Measurements from ENCODE around the gene PGAP2. TPM values are rescaled to one million over a fixed set of nuclear protein-coding genes. Genes with fewer than 3 reads are reported as not detected.

PGAP2 gene
- total RNA-seq, 2 experiments from 2014 or later = 33.6 to 39.2 TPM

DNA sequence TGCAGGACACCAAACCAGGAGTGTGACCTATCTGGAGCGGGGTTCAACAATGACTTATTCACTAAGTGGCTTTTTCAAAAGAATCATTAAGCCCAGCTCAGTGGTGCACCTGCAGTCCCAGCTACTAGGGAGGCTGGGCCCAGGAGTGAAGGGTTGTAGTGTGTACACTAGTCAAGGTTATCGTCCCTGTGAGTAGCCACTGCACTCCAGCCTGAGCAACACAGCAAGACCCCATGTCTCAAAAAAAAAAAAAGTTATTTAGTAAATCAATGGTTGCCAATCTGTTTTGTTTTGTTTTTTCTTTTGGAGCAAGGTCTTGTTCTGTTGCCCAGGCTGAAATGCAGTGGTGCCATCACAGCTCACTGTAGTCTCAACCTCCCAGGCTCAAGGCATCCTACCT lies 24.5 kb downstream of the PGAP2 start:
- DNase-seq (no peak), ATAC-seq (no peak)
- Mint-ChIP-seq H3K9me3 (ENCODE audit: low read depth) (no peaks in the 10 kb centered on the region), H3K27ac (peak overlapping the region; percentile 90), H3K27me3 (no peaks in the 10 kb centered on the region), H3K36me3 (ENCODE audit: low read depth) (peaks cover 78% of the 10 kb centered on the region), H3K4me3 (peak overlapping the region; percentile 30), H3K4me1 (peaks cover 79% of the 10 kb centered on the region)
- intact Hi-C loops (cut with DNase I, micrococcal nuclease) = no loop called here
- ChIA-PET POLR2A (no interaction called here), CTCF (interaction anchor here (1.0 to 2.7 kb wide), 4 partner anchors 8 to 240 kb away, joined by 3 to 10 read pairs (median 5); partner anchors contain the start of gene RHOG)

GRCh38 chr11:3833449-3833848 lies 25.1 kb downstream of the PGAP2 start:
- H3K27ac Mint-ChIP-seq = peak overlapping the region; percentile 92
- peak overlapping the region; percentile 30 for H3K4me3 Mint-ChIP-seq
- peaks cover 78% of the 10 kb centered on the region for H3K36me3 Mint-ChIP-seq (ENCODE audit: low read depth)
- H3K4me1 Mint-ChIP-seq = peaks cover 82% of the 10 kb centered on the region
- intact Hi-C loops (cut with DNase I, micrococcal nuclease) = no loop called here
- ATAC-seq = no peak
- ChIA-PET CTCF (interaction anchor here (0.6 to 2.7 kb wide), 6 partner anchors 8 to 239 kb away, joined by 4 to 10 read pairs (median 4); partner anchors contain the start of gene RHOG), POLR2A (no interaction called here)
- no peak for DNase-seq
- H3K9me3 Mint-ChIP-seq (ENCODE audit: low read depth) = no peaks in the 10 kb centered on the region
- no peaks in the 10 kb centered on the region for H3K27me3 Mint-ChIP-seq

DNA sequence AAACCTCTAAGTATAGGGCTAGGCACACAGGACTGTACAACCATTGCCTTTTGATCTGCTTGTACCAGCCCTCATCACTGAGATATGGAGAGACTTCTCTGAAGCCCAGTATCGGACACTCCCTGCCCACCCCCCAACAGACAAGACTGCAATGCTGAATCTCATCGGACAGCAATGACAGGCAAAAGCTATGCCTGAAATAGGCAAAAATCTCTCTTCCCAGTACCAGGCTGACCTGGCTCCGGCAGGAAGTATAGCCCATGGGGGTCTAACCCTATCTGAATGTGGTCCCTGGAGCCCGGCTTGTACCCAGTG lies 25.9 kb downstream of the PGAP2 start:
- CTCF ChIA-PET = interaction anchor here (0.6 to 1.5 kb wide), 4 partner anchors 15 to 238 kb away, joined by 3 to 5 read pairs (median 4); no protein-coding TSS in a partner anchor
- DNase-seq = no peak
- H3K4me3 Mint-ChIP-seq = peak overlapping the region; percentile 93
- H3K9me3 Mint-ChIP-seq (ENCODE audit: low read depth) = no peaks in the 10 kb centered on the region
- no peak for ATAC-seq
- H3K27ac Mint-ChIP-seq = peak overlapping the region; percentile 92
- intact Hi-C loops (cut with DNase I, micrococcal nuclease) = no loop called here
- POLR2A ChIA-PET = no interaction called here
- peaks cover 87% of the 10 kb centered on the region for H3K4me1 Mint-ChIP-seq
- H3K36me3 Mint-ChIP-seq (ENCODE audit: low read depth) = peaks cover 86% of the 10 kb centered on the region
- H3K27me3 Mint-ChIP-seq = no peaks in the 10 kb centered on the region

GRCh38 chr11:3834664-3835461 lies 26.5 kb downstream of the PGAP2 start:
- ATAC-seq (no peak), DNase-seq (peak; percentile 32)
- H3K9me3 Mint-ChIP-seq (ENCODE audit: low read depth) = no peaks in the 10 kb centered on the region
- H3K4me1 Mint-ChIP-seq = peaks cover 87% of the 10 kb centered on the region
- peaks cover 86% of the 10 kb centered on the region for H3K36me3 Mint-ChIP-seq (ENCODE audit: low read depth)
- ChIA-PET CTCF (interaction anchor here (0.6 to 4.5 kb wide), 9 partner anchors 9 to 238 kb away, joined by 3 to 34 read pairs (median 7); partner anchors contain the start of gene STIM1), POLR2A (interaction anchor here (0.9 kb wide), 1 partner anchor 10 kb away, joined by 4 read pairs; no protein-coding TSS in a partner anchor)
- peak overlapping the region; percentile 92 for H3K27ac Mint-ChIP-seq
- intact Hi-C loops (cut with DNase I, micrococcal nuclease) = no loop called here
- no peaks in the 10 kb centered on the region for H3K27me3 Mint-ChIP-seq
- peak overlapping the region; percentile 93 for H3K4me3 Mint-ChIP-seq

- Mint-ChIP-seq H3K27me3 (no peaks in the 10 kb centered on the region), H3K4me1 (peaks cover 80% of the 10 kb centered on the region), H3K36me3 (ENCODE audit: low read depth) (peaks cover 82% of the 10 kb centered on the region), H3K9me3 (ENCODE audit: low read depth) (no peaks in the 10 kb centered on the region), H3K27ac (peak overlapping the region; percentile 92), H3K4me3 (peak overlapping the region; percentile 93)
- ATAC-seq (no peak), DNase-seq (no peak)
- CTCF ChIA-PET = interaction anchor here (0.6 to 4.5 kb wide), 7 partner anchors 10 to 237 kb away, joined by 3 to 34 read pairs (median 10); partner anchors contain the start of gene STIM1
- intact Hi-C loops (cut with DNase I, micrococcal nuclease) = no loop called here
- POLR2A ChIA-PET = interaction anchor here (0.9 kb wide), 1 partner anchor 11 kb away, joined by 4 read pairs; no protein-coding TSS in a partner anchor
Measured at GRCh38 chr11:3835751-3836150, 27.4 kb downstream of the PGAP2 start.

- no peak for ATAC-seq
- Mint-ChIP-seq H3K27ac (peak overlapping the region; percentile 97), H3K9me3 (ENCODE audit: low read depth) (no peaks in the 10 kb centered on the region), H3K27me3 (no peaks in the 10 kb centered on the region), H3K36me3 (ENCODE audit: low read depth) (peaks cover 71% of the 10 kb centered on the region), H3K4me1 (peaks cover 71% of the 10 kb centered on the region), H3K4me3 (peak overlapping the region; percentile 93)
- CTCF ChIA-PET = interaction anchor here (1.3 to 10.4 kb wide), 4 partner anchors 16 to 236 kb away, joined by 3 to 218 read pairs (median 22); partner anchors contain the start of gene STIM1
- POLR2A ChIA-PET = interaction anchor here (0.6 to 1.4 kb wide), 4 partner anchors 18 to 52 kb away, joined by 3 to 6 read pairs (median 3); partner anchors contain the start of gene PGAP2
- peak; percentile 73 for DNase-seq
- intact Hi-C loops (cut with DNase I, micrococcal nuclease) = no loop called here
Measured at GRCh38 chr11:3836903-3837302, 28.5 kb downstream of the PGAP2 start.

DNA sequence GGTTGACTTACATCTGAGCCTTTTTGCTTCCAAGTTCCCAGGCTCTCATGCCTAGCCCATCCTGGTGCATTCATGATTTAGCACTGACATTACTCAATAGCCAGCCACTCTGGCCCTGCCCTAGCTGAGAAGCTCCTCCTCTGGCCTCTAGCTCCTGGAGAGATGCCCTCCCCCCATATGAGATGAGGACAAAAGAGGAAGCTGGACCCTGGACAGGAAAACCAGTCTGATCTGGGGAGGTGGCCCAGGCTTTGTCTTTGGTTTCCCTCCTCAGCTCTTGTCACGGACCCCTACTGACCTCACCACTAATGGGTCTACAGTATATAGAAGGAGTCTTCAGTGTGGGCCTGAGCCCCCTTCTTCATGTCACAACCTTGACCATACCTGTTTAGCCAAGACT lies 29.4 kb downstream of the PGAP2 start:
- no peaks in the 10 kb centered on the region for H3K9me3 Mint-ChIP-seq (ENCODE audit: low read depth)
- DNase-seq (no peak), ATAC-seq (no peak)
- intact Hi-C loops (cut with DNase I, micrococcal nuclease) = loop anchor here in 1 of 2 experiments (2.0 kb wide), 1 partner anchor 13 kb away; no protein-coding TSS in a partner anchor
- ChIA-PET POLR2A (interaction anchor here (0.6 to 1.4 kb wide), 5 partner anchors 12 to 253 kb away, joined by 3 read pairs; partner anchors contain the start of gene PGAP2), CTCF (interaction anchor here (0.8 to 10.4 kb wide), 6 partner anchors 15 to 235 kb away, joined by 3 to 218 read pairs (median 6); partner anchors contain the start of genes PGAP2 and STIM1)
- no peaks in the 10 kb centered on the region for H3K27me3 Mint-ChIP-seq
- H3K27ac Mint-ChIP-seq = peak overlapping the region; percentile 97
- H3K4me1 Mint-ChIP-seq = peaks cover 68% of the 10 kb centered on the region
- peak overlapping the region; percentile 93 for H3K4me3 Mint-ChIP-seq
- peaks cover 67% of the 10 kb centered on the region for H3K36me3 Mint-ChIP-seq (ENCODE audit: low read depth)

DNA sequence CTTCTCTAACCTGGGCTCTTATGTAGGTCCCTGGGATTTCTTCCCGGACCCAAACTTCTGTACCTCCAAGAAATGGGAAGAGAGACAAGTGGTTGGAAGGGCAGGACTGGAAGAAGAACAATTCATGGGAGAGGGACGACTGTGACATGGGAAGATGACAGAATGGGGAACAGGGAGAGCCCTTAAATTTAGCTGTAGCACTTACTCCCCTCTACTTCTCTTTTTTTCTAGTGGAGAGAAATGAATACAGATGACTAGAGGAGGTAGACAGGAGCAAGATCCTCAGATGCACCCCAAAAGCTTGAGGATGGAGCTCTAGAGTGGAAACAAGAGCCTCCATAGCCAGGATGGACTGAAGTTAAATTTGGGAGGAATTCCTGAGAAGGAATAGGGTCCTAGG lies 30.1 kb downstream of the PGAP2 start:
- Mint-ChIP-seq H3K36me3 (ENCODE audit: low read depth) (peaks cover 61% of the 10 kb centered on the region), H3K27ac (peak overlapping the region; percentile 97), H3K4me3 (peak overlapping the region; percentile 93), H3K4me1 (peaks cover 68% of the 10 kb centered on the region), H3K9me3 (ENCODE audit: low read depth) (no peaks in the 10 kb centered on the region), H3K27me3 (no peaks in the 10 kb centered on the region)
- DNase-seq (no peak), ATAC-seq (no peak)
- CTCF ChIA-PET = interaction anchor here (0.7 to 10.4 kb wide), 8 partner anchors 8 to 244 kb away, joined by 3 to 218 read pairs (median 4); partner anchors contain the start of genes PGAP2 and STIM1
- intact Hi-C loops (cut with DNase I, micrococcal nuclease) = loop anchor here in 1 of 2 experiments (2.0 kb wide), 1 partner anchor 14 kb away; no protein-coding TSS in a partner anchor
- POLR2A ChIA-PET = interaction anchor here (0.7 to 4.1 kb wide), 4 partner anchors 12 to 220 kb away, joined by 3 to 69 read pairs (median 3); partner anchors contain the start of gene STIM1

DNA sequence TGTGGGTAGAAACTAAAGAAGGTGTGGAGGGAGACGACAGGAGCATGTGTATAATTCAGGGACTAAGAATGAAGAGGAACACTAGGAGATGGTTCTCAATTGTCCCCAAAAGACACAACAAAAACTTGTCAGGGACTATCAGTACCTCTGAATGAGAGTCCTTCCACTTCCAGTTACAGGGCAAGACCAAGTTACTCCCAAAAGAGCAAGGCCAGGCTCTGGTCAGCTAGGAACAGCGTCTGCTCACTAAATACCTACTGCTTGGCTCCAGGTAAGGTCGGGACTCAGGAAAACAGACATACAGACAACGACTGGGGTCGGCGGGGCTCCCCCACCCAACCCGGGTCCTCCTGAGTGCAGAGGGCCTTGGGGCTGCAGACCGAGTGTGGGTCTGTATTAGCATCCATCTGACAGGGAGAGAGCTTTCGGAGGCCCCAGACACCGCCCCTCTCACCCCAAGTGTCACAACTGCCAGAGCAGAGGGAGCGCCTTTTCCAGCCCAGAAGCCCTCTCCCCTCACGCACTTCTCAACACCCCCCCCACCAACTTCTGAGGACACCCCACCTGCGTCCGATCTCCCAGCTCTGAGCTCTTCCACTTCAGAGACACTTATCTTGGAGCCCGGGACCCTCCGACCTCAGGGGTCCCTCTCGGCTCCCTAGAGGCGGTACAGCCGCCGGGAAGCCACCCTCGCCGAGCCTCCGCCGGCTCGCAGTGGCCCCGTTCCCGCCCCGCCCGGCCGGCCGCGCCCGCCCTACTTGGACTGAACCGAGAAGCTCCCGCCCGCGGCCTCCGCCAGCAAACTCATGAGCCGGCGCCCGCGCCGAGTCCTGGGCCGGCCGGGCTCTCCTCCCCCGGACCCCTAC lies 31.9 kb downstream of the PGAP2 start:
- peak overlapping the region; percentile 97 for H3K27ac Mint-ChIP-seq
- ATAC-seq = no peak
- POLR2A ChIA-PET = interaction anchor here (0.7 to 4.1 kb wide), 10 partner anchors 9 to 233 kb away, joined by 3 to 69 read pairs (median 6); partner anchors contain the start of gene STIM1
- intact Hi-C loops (cut with DNase I, micrococcal nuclease) = loop anchor here in 1 of 2 experiments (2.0 kb wide), 1 partner anchor 417 kb away; no protein-coding TSS in a partner anchor
- CTCF ChIA-PET = interaction anchor here (0.6 to 10.4 kb wide), 13 partner anchors 8 to 1333 kb away, joined by 3 to 218 read pairs (median 4); partner anchors contain the start of gene STIM1
- H3K36me3 Mint-ChIP-seq (ENCODE audit: low read depth) = peaks cover 43% of the 10 kb centered on the region
- DNase-seq = peak; percentile 65
- no peaks in the 10 kb centered on the region for H3K9me3 Mint-ChIP-seq (ENCODE audit: low read depth)
- H3K4me1 Mint-ChIP-seq = peaks cover 65% of the 10 kb centered on the region
- H3K4me3 Mint-ChIP-seq = peak overlapping the region; percentile 93
- H3K27me3 Mint-ChIP-seq = no peaks in the 10 kb centered on the region

DNA sequence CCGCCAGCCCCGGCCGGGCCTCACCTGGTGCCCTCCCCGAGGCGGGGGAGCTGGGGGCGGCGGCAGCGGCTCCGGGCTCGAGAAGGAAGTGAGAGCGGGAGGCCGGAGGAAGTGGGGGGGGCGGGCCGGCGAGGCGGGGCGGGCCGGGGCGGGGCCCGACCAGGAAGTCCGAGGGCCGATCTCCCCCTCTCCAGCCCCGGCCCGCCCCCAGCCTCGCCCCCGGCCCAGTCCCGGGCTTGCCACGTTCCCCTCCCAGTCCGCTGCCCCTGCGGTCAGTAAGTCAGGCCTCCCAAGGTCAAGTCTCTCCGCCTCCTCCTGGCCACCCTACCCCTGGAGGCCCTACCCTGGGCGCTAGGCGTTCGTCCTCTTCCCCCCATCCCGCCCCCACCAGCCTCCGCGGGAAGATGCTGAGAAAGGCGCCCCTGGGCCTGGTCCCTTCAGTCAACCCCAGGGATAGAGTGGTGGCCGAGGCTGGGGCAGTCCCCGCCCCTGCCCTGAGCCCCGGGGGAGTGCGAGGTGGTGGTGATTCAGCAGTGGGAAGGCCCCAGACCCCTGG lies 32.6 kb downstream of the PGAP2 start, which contains the start of gene RHOG:
RHOG (minus strand) TSS at position 90 of the 556 bp plus-strand sequence. CDS start 12,821 bp downstream, outside the sequence.
- peaks cover 36% of the 10 kb centered on the region for H3K36me3 Mint-ChIP-seq (ENCODE audit: low read depth)
- CTCF ChIA-PET = interaction anchor here (0.6 to 10.4 kb wide), 21 partner anchors 8 to 1333 kb away, joined by 3 to 218 read pairs (median 4); partner anchors contain the start of gene STIM1
- peak within 1 kb of the TSS; percentile 93 for H3K4me3 Mint-ChIP-seq
- ATAC-seq (peak; percentile 84), DNase-seq (no peak)
- H3K4me1 Mint-ChIP-seq = peaks cover 62% of the 10 kb centered on the region
- POLR2A ChIA-PET = interaction anchor here (0.5 to 4.1 kb wide), 16 partner anchors 9 to 258 kb away, joined by 3 to 69 read pairs (median 5); partner anchors contain the start of gene STIM1
- H3K27ac Mint-ChIP-seq = peak within 1 kb of the TSS; percentile 97
- no peaks in the 10 kb centered on the region for H3K9me3 Mint-ChIP-seq (ENCODE audit: low read depth)
- no peaks in the 10 kb centered on the region for H3K27me3 Mint-ChIP-seq
- intact Hi-C loops (cut with DNase I, micrococcal nuclease) = loop anchor here (1.0 to 2.0 kb wide), 9 partner anchors 10 to 418 kb away; partner anchors contain the start of genes NUP98 (in 2 of the 2), PGAP2 (in 1 of the 2) and RRM1 (in 1 of the 2)
